Activated CD8-positive, alpha-beta memory T cell treated with anti-CD3 and anti-CD28 coated beads, Interleukin-2, amount 50 U/mL, for 1 hour (primary cell): Measurements from ENCODE around the gene CLEC17A.

Experiments used
- DNase-seq: peaks from one replicate; pipeline ENCODE4 v3.0.0-alpha.2; 2020; ENCODE audit errors: extremely low read depth

The CLEC17A gene

DNA sequence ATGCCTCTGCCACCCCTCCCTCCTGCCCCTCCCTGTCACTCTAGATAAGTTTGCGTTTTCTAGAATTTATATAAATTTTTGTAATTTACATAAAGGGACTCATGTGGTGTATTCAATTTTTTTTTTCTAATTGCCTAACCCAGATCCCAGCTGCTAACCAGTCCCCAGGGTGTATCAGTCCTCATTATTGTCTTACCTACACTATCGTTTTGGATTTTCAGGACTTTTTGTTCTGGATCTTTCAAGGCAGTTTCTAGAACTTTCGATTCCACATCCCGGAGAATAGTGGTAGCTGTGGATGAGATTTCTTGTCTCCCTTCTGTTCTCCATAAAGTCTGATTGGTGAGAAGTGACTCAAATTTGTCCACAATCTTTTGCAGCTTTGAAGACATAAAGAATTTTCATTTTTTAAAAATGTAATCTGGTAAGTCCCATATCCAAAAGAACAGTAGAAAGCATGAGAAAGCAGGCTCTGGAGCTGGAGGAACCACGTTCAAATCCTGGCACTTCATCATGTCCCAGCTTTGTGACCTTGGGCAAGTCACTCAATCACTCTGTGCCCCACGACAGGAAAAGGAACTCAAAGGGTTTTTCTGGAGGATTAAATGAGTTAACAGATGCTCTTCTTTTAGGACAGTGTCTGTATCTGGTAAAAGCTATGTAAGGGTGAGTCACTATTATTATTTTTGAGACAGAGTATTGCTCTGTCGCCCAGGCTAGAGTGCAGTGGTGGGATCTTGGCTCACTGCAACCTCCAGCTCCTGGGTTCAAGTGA, 72.1 kb downstream of the CLEC17A start:
- no peak for DNase-seq

DNA sequence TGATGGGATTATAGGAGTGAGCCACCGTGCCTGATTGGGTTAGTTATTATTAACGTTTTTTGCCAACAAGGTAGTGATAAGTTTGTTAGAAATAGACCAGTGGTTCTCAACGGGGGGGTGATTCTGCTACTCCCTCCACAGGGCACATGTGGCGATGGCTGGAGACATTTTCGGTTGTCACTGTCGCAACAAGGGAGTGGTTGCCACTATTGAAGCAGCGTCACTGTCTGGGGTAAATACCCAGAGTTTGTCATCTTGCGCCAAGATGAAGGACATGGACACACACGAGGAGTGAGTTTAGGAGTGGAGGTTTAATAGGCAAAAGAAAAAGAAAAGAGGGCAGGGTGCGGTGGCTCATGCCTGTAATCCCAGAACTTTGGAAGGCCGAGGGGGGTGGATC, 72.8 kb downstream of the CLEC17A start:
- no peak for DNase-seq

DNA sequence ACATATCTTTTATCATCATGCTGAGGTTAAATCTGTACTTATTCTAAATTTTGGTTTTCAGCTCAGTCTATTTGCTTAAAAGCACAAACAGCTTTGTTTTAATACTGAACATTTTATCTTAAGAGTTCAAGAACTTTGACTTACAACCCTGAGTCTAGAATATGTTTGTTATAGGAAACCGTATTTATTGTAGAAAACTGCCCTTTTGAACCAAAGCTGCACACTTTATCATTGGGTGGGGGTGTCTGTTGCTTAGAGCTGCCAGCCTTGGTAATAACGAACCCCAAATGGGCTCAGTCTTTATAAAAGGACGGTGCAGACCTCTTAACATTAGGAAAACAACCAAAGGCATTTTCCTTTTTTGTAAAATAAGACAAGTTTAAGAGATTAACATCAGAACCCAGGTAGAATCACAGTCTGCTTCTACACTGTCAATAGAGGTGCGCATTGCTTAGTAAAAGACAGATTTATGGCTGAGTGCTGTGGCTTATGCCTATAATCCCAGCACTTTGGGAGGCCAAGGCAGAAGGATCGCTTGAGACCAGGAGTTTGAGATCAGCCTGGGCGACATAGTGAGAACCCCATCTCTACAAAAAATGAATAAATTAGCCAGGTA, 77.1 kb downstream of the CLEC17A start:
- no peak for DNase-seq

DNA sequence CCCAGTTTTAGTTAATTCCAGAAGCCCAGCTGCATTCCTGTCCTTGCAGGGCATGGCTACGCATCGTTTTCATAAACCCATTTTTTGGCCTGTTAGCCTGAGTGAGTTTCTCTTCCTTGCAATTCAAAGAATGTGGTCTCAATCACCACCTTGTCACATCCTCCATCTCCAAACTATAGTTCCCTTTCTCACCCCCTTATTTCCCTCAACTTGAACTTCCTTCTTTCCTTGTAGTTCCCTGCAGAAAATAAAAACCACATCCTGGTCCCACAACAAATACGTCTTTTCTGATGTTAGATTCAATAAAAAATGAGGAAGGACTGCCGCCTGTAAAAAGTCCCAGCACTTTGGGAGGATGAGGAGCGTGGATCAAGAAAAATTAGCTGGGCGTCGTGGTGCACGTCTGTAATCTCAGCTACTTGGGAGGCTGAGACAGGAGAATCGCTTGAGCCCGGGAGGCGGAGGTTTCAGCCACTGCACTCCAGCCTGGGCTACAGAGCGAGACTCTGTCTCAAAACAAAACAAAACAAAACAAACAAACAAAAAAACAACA, 78.6 kb downstream of the CLEC17A start:
- no peak for DNase-seq
